ENCODE results near the gene SAMD5. TPM values are rescaled to one million over a fixed set of nuclear protein-coding genes. Genes with fewer than 3 reads are reported as not detected.
"Not testable (repeated sequence)": the region's sequence is repeated elsewhere in the genome, so short reads cannot be mapped to it uniquely, and the experiment has no call there.

SAMD5 gene
- total and polyA plus RNA-seq, 2 experiments from 2014 or later, result 1.9 to 12.6 TPM

DNA sequence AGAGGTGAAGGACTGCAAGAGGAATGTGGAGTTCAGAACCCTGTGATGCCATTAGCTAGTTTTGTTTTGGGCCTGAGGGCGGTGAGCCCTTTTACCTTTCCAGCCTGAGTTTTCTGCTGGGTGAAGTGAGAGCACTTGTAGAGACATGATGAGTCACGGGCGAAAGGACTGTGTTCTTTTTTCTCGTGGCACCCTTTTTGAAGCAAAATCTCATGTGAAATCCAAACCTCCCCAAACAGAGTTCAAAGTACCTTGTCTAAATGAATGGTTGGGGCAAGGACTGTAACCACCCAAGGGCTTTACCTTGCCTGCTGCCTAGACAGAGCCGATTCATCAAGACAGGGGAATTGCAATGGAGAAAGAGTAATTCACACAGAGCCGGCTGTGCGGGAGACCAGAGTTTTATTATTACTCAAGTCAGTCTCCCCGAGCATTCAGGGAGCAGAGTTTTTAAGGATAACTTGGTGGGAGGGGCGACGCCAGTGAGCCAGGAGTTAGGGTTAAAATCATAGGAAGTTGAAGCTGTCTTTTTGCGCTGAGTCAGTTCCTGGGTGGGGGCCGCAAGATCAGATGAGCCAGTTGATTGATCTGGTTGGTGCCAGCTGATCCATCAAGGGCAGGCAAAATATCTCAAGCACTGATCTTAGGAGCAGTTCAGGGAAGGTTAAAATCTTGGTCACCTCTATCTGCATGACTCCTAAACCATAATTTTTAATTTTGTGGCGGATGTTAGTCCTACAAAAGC lies 25.8 kb downstream of the SAMD5 start:
- peaks cover 13% of the 10 kb centered on the region for H3K4me1 ChIP-seq (ENCODE audit: insufficient read depth)
- no peak overlapping the region for H3K4me3 ChIP-seq
- H4K20me1 ChIP-seq (ENCODE audit: insufficient read depth, poor library complexity, severe bottlenecking), result no peaks in the 10 kb centered on the region
- DNase-seq (ENCODE audit: low spot score), result no peak
- WGBS (ENCODE audit: low lambda C conversion rate, missing lambda C conversion rate), result 86% methylated on average over 13 of the region's 13 CpGs
- no peak overlapping the region for H3K27ac ChIP-seq
- no peak overlapping the region for H2AFZ ChIP-seq
- no peaks in the 10 kb centered on the region for H3K9me3 ChIP-seq (ENCODE audit: low read depth)
- no peak overlapping the region for H3K4me2 ChIP-seq
- no peaks in the 10 kb centered on the region for H3K9me2 ChIP-seq (replicated peaks; ENCODE audit: insufficient read depth)
- no peaks in the 10 kb centered on the region for H3K27me3 ChIP-seq
- TF ChIP-seq EZH2phosphoT487 (IDR thresholded peaks at IDR 0.05; ENCODE audit: low read depth, severe bottlenecking, unreplicated experiment), result no peak
- no peak for TF ChIP-seq EZH2 (IDR thresholded peaks at IDR 0.05; ENCODE audit: borderline replicate concordance)
- TF ChIP-seq CTCF (IDR thresholded peaks at IDR 0.05; ENCODE audit: poor library complexity), result no peak
- H3K79me2 ChIP-seq, result peaks cover 13% of the 10 kb centered on the region
- H3K36me3 ChIP-seq (replicated peaks; ENCODE audit: insufficient read depth, low read depth), result no peaks in the 10 kb centered on the region

DNA sequence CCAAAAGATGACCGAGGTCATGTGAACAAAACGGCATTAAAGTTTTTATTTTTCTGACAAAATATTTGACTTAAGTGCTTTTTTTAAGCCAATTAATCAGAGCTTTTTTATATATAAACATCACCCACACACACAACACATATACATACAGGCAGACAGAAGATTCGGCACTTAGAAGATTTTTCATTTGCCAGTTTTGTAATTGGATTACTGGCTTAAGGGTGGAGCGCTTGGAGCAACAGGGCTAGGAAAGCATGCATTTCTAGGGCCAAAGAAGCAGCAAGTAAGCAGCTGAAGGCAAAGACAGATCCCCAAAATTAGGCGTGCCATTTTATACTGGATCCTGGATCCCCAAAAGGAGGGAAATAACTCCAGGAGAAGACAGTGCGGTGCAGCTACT lies 30.3 kb downstream of the SAMD5 start:
- Histone ChIP-seq H3K9me2 (replicated peaks; ENCODE audit: insufficient read depth) (no peaks in the 10 kb centered on the region), H3K36me3 (replicated peaks; ENCODE audit: insufficient read depth, low read depth) (no peaks in the 10 kb centered on the region), H3K79me2 (peaks cover 6% of the 10 kb centered on the region), H4K20me1 (ENCODE audit: insufficient read depth, poor library complexity, severe bottlenecking) (no peaks in the 10 kb centered on the region), H2AFZ (no peak overlapping the region), H3K4me2 (no peak overlapping the region), H3K27me3 (no peaks in the 10 kb centered on the region), H3K4me1 (ENCODE audit: insufficient read depth) (no peaks in the 10 kb centered on the region), H3K4me3 (no peak overlapping the region), H3K9me3 (ENCODE audit: low read depth) (no peaks in the 10 kb centered on the region), H3K27ac (no peak overlapping the region)
- no peak for TF ChIP-seq CTCF (IDR thresholded peaks at IDR 0.05; ENCODE audit: poor library complexity)
- no peak for TF ChIP-seq EZH2phosphoT487 (IDR thresholded peaks at IDR 0.05; ENCODE audit: low read depth, severe bottlenecking, unreplicated experiment)
- TF ChIP-seq EZH2 (IDR thresholded peaks at IDR 0.05; ENCODE audit: borderline replicate concordance), result no peak
- DNase-seq (ENCODE audit: low spot score), result no peak
- 86% methylated on average over 6 of the region's 6 CpGs for WGBS (ENCODE audit: low lambda C conversion rate, missing lambda C conversion rate)

DNA sequence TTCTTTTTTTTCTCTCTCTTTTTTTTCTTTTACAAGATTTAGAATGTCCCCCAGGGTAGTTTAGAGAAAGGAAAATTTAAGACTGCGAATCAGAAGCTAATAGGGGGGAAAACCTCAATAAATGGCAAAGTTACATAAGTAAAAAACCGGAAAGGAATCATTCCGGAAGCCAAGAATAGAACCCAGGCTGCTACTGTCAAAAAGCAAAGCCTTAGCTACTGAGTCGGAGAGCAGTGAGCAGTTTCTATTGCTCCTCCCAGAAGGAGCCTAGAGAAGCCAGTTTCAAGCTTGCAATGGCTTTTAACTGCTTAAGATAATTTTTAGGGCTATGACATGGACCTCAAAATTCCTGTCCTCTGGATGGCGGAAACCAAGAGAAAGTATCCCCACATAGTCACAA lies 31.6 kb downstream of the SAMD5 start:
- H4K20me1 ChIP-seq (ENCODE audit: insufficient read depth, poor library complexity, severe bottlenecking), result no peaks in the 10 kb centered on the region
- no peaks in the 10 kb centered on the region for H3K9me2 ChIP-seq (replicated peaks; ENCODE audit: insufficient read depth)
- WGBS (ENCODE audit: low lambda C conversion rate, missing lambda C conversion rate), result 77% methylated on average over 5 of the region's 5 CpGs
- H3K36me3 ChIP-seq (replicated peaks; ENCODE audit: insufficient read depth, low read depth), result no peaks in the 10 kb centered on the region
- DNase-seq (ENCODE audit: low spot score), result no peak
- no peak overlapping the region for H3K4me3 ChIP-seq
- H3K9me3 ChIP-seq (ENCODE audit: low read depth), result no peaks in the 10 kb centered on the region
- TF ChIP-seq CTCF (IDR thresholded peaks at IDR 0.05; ENCODE audit: poor library complexity) (no peak), EZH2 (IDR thresholded peaks at IDR 0.05; ENCODE audit: borderline replicate concordance) (no peak), EZH2phosphoT487 (IDR thresholded peaks at IDR 0.05; ENCODE audit: low read depth, severe bottlenecking, unreplicated experiment) (no peak)
- H3K4me2 ChIP-seq, result peak overlapping the region; percentile 15
- no peaks in the 10 kb centered on the region for H3K4me1 ChIP-seq (ENCODE audit: insufficient read depth)
- H3K27me3 ChIP-seq, result no peaks in the 10 kb centered on the region
- no peak overlapping the region for H2AFZ ChIP-seq
- H3K79me2 ChIP-seq, result peaks cover 12% of the 10 kb centered on the region
- H3K27ac ChIP-seq, result no peak overlapping the region

- not testable (repeated sequence) for H3K9me3 ChIP-seq (ENCODE audit: low read depth); DNase-seq (ENCODE audit: low spot score); H3K9me2 ChIP-seq (replicated peaks; ENCODE audit: insufficient read depth); H2AFZ ChIP-seq; H3K4me2 ChIP-seq; H4K20me1 ChIP-seq (ENCODE audit: insufficient read depth, poor library complexity, severe bottlenecking); H3K36me3 ChIP-seq (replicated peaks; ENCODE audit: insufficient read depth, low read depth); H3K4me1 ChIP-seq (ENCODE audit: insufficient read depth); H3K27me3 ChIP-seq; H3K27ac ChIP-seq; H3K4me3 ChIP-seq
- WGBS (ENCODE audit: low lambda C conversion rate, missing lambda C conversion rate), result 84% methylated on average over 4 of the region's 4 CpGs
- peaks cover 20% of the 10 kb centered on the region for H3K79me2 ChIP-seq
These were observed 33.9 kb downstream of the SAMD5 start for GRCh38 chr6:147542436-147542835.

Data from hepatocyte (in vitro differentiated cells).